H1 (cell line): Measurements from ENCODE around the gene FOXC1. TPM values are rescaled to one million over a fixed set of nuclear protein-coding genes. Genes with fewer than 3 reads are reported as not detected.

Source experiments
- CHD1 ChIP-seq: IDR thresholded peaks from 2 replicates; pipeline ENCODE4 v1.6.1; 2012; ENCODE audit warnings: low read depth, low read length, improper control_type of control experiment
- KDM5A ChIP-seq: fragments of 200-600 bp; IDR thresholded peaks from 2 replicates; pipeline ENCODE4 v1.7.1; 2012; ENCODE audit warnings: mild to moderate bottlenecking, low read length, inconsistent platforms, mixed read lengths
- polyA plus RNA-seq, 7 experiments: library from polyadenylated mRNA; depleted of rRNA in 3 of 7; stranded (reverse) in 5 of 7; unstranded in 2 of 7; fragments of >200 nt in 5 of 7; fragments of 200-250 nt in 2 of 7; gene quantifications; 1 replicate in 5 of 7; 2 replicates in 1 of 7; 4 replicates in 1 of 7; pipeline versions ENCODE4 v1.2.1 to v1.2.3, GENCODE V29; 2011 to 2013; ENCODE audit warnings: missing spikeins in 2 of 7, mixed read lengths in 2 of 7
- total RNA-seq: library from RNA; stranded (reverse); fragmentation: NEBNext Ultra II Directional; extraction: Animal tissue kit (Norgen Biotek cat#: 25700); gene quantifications from 2 replicates; pipeline ENCODE4 v1.2.1, GENCODE V29; 2021
- TF ChIP-seq, protein P1 (sequence below): IDR thresholded peaks from 2 replicates; pipeline ENCODE4 v1.6.1; 2011; ENCODE audit warnings: low read depth, mild to moderate bottlenecking, low read length; ENCODE audit not compliant: insufficient read depth

FOXC1 gene
- total and polyA plus RNA-seq, 2 of the 8 experiments (the other 6 are each of a cell fraction or from before 2014, with no cell fraction given): 0.22 TPM; not detected in 1

DNA sequence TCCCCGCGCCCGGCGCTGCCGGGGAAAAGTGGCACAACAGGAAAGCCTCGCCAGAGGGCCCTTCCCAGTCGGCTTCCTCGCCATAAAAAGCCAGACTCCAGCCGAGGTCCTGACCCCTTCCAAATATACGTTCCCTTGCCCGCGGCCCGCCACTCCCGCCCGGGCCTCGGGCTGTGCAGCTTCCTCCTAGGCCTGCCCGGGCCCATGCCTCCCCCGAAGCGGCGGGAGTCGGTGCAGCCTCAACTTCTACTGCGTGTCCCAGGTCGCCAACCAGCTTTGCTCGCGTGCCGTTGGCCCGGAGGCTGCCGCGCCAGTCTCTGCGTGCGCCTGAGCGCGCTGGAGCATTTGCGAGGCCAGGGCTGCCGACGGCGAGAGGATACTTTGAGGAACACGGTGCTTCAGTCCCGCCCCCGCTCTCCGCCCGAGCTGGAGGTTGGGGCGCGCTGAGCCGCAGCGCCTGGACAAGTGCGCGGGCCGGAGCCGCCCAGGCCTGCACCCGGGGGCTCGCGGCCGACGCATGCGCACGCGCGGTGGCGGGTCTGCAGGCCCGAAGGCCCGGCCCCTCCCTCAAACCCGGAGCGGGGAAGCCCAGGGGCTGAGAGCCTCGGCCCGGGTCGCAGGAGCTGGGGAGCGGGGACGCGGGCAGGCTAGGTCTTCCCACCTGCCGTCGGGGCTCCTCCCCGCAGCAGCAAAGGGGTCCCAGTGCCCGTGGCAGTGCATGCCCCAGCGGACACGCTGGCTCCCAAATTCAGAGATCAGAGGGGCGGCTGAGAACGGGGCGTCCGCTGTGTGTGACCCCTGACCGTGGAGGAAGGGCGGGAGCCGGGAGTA, 10.2 kb downstream of the FOXC1 start (continued):
- TF ChIP-seq, protein P1, sequence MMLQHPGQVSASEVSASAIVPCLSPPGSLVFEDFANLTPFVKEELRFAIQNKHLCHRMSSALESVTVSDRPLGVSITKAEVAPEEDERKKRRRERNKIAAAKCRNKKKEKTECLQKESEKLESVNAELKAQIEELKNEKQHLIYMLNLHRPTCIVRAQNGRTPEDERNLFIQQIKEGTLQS: no peak
- TF ChIP-seq CHD1 (no peak), KDM5A (no peak)
